OCI-LY7 (cell line): ENCODE results near the gene RNF169. TPM values are rescaled to one million over a fixed set of nuclear protein-coding genes. Genes with fewer than 3 reads are reported as not detected.

Experiments
- BruUV-seq: library from RNA; stranded (reverse); fragments of 400-500 nt; replicated peaks from 2 replicates; lab custom pipeline; 2021; lab: Mats Ljungman, UMichigan
- CTCF ChIA-PET: fragments of 300-600 bp; sonication (Branson Sonifier 250); formaldehyde crosslinking; loops from one replicate; lab custom pipeline; 2022; ENCODE audit warnings: antibody characterized with exemption; ENCODE audit not compliant: unreplicated experiment; lab: Charles Lee
- POLR2A ChIA-PET: fragments of 300-600 bp; sonication (Branson Sonifier 250); formaldehyde crosslinking; loops from one replicate; lab custom pipeline; 2022; ENCODE audit warnings: antibody characterized with exemption; lab: Charles Lee
- DNase-seq: peaks from one replicate; pipeline ENCODE4 v3.0.0-alpha.2; 2015; ENCODE audit warnings: low spot score
- H2AFZ ChIP-seq: fragments of 200-600 bp; sonication (generic), shearing (Covaris generic); 2 replicates; pipeline ENCODE4 v1.6.1; 2014; ENCODE audit warnings: mild to moderate bottlenecking, antibody characterized with exemption, low read length, moderate library complexity
- H3K27ac ChIP-seq: fragments of 200-600 bp; sonication (generic); 2 replicates; pipeline ENCODE4 v1.5.1; 2014; ENCODE audit warnings: mixed run types, low read depth, mild to moderate bottlenecking, moderate library complexity, low read length, inconsistent platforms; ENCODE audit not compliant: poor library complexity, severe bottlenecking
- H3K36me3 ChIP-seq: fragments of 200-600 bp; sonication (generic); 2 replicates; pipeline ENCODE4 v1.6.1; 2014; ENCODE audit warnings: mild to moderate bottlenecking, antibody characterized with exemption, low read length, moderate library complexity, mixed read lengths; ENCODE audit not compliant: insufficient read depth
- H3K4me1 ChIP-seq: fragments of 200-600 bp; sonication (generic); 2 replicates; pipeline ENCODE4 v1.5.1; 2014; ENCODE audit warnings: mild to moderate bottlenecking, low read length; ENCODE audit not compliant: insufficient read depth, poor library complexity, severe bottlenecking
- H3K4me2 ChIP-seq: fragments of 200-600 bp; sonication (generic); 2 replicates; pipeline ENCODE4 v1.6.1; 2014; ENCODE audit warnings: mild to moderate bottlenecking, low read length
- H3K4me3 ChIP-seq: fragments of 200-600 bp; sonication (generic); 2 replicates; pipeline ENCODE4 v1.5.1; 2014; ENCODE audit warnings: mild to moderate bottlenecking, low read depth, low read length; ENCODE audit not compliant: poor library complexity, severe bottlenecking
- H3K79me2 ChIP-seq: fragments of 200-600 bp; sonication (generic); 2 replicates; pipeline ENCODE4 v1.6.1; 2016; ENCODE audit warnings: low read depth, mild to moderate bottlenecking, low read length, moderate library complexity, mixed read lengths; ENCODE audit not compliant: insufficient read depth
- H3K9me2 ChIP-seq: fragments of 200-600 bp; sonication (generic); 2 replicates; pipeline ENCODE4 v1.6.1; 2016; ENCODE audit warnings: mild to moderate bottlenecking, low read length, mixed read lengths; ENCODE audit not compliant: insufficient read depth
- H3K9me3 ChIP-seq: fragments of 200-600 bp; sonication (generic); 2 replicates; pipeline ENCODE4 v1.6.1; 2014; ENCODE audit warnings: mild to moderate bottlenecking, mixed run types, low read length, mixed read lengths
- H4K20me1 ChIP-seq: fragments of 200-600 bp; sonication (generic); 2 replicates; pipeline ENCODE4 v1.6.1; 2014; ENCODE audit warnings: mild to moderate bottlenecking, antibody characterized with exemption, low read length, moderate library complexity, mixed read lengths; ENCODE audit not compliant: insufficient read depth
- CTCF ChIP-seq: fragments of 200-600 bp; sonication (generic); conservative IDR thresholded peaks from 2 replicates; pipeline ENCODE4 v1.5.1; 2014; ENCODE audit warnings: mild to moderate bottlenecking, antibody characterized with exemption, low read length, moderate library complexity, mixed read lengths
- EZH2phosphoT487 ChIP-seq: fragments of 200-600 bp; sonication (generic); IDR thresholded peaks from 2 replicates; pipeline ENCODE4 v1.6.1; 2018; ENCODE audit warnings: low read depth, borderline replicate concordance, mild to moderate bottlenecking, mixed run types, antibody characterized with exemption, low read length, moderate library complexity, mixed read lengths
- intact Hi-C: fragments of 100-400 bp; cut with micrococcal nuclease; formaldehyde crosslinking; loops from one replicate; pipeline ENCODE4 v1.10.0; 2022; ENCODE audit not compliant: unreplicated experiment
- total RNA-seq, 2 experiments: library from RNA; depleted of rRNA in 1 of 2; stranded (reverse); fragments of >200 nt in 1 of 2; shearing (Covaris generic) in 1 of 2; gene quantifications; 2 replicates each; pipeline ENCODE4 v1.2.3, GENCODE V29; 2014 to 2022

The RNF169 gene
- total RNA-seq, 2 experiments from 2014 or later: 16.4 to 18.0 TPM

DNA sequence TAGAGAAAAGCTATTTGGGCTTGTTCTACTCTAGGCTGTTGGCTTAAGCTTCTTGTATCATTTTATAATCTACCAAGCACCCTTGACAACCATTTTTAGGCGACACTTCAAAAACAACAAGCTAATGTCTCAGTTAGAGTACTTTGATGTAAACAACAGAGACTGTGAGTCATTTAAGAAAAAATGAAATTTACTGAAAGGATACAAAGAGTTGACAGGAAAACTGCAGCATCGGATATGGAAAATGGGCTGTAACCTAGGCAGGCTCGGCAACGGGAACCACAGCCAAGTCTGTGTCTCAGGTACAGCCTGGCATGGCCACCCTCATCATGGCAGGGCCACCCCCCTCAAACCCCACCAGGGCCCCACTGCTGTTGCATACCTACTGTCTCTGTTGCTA, 4.4 kb upstream of the RNF169 start:
- Histone ChIP-seq H2AFZ (no peak overlapping the region), H3K9me3 (no peaks in the 10 kb centered on the region), H3K4me1 (peaks cover 9% of the 10 kb centered on the region), H3K79me2 (no peaks in the 10 kb centered on the region; the same call in 1 of the 2 replicates), H3K4me3 (no peak overlapping the region), H3K9me2 (no peaks in the 10 kb centered on the region), H4K20me1 (no peaks in the 10 kb centered on the region), H3K4me2 (no peak overlapping the region), H3K36me3 (no peaks in the 10 kb centered on the region), H3K27ac (no peak overlapping the region)
- intact Hi-C loops: no loop called here
- no TSS peak for BruUV-seq
- ChIA-PET CTCF (no interaction called here), POLR2A (no interaction called here)
- TF ChIP-seq CTCF (no peak), EZH2phosphoT487 (no peak)
- DNase-seq: no peak

DNA sequence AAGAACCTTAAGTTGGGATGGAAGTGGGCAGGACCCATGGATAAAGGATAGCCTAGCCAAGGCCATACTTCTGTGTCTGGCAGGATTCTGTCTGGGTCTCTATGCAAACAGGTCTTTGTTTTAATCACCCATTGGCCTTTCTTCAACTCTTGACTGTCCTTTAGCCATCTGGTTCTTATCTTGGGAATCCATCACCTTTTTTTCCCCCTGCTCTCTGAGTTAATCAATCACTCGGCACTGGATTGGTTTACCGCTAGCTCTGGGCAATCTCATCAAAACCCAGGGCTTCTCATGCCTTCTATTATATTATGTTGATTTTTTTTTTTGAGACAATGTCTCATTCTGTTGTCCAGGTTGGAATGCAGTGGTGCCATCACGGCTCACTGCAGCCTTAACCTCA, 1.8 kb upstream of the RNF169 start:
- BruUV-seq: no TSS peak
- intact Hi-C loops: no loop called here
- CTCF ChIA-PET: no interaction called here
- DNase-seq: no peak
- Histone ChIP-seq H3K4me2 (no peak overlapping the region), H3K4me1 (peaks cover 26% of the 10 kb centered on the region), H3K36me3 (peaks cover 5% of the 10 kb centered on the region; the same call in 1 of the 2 replicates), H2AFZ (no peak overlapping the region), H3K4me3 (no peak overlapping the region), H3K27ac (no peak overlapping the region), H3K79me2 (peaks cover 26% of the 10 kb centered on the region), H4K20me1 (peaks cover 4% of the 10 kb centered on the region; the same call in 1 of the 2 replicates), H3K9me3 (no peaks in the 10 kb centered on the region), H3K9me2 (no peaks in the 10 kb centered on the region)
- POLR2A ChIA-PET: interaction anchor here (1.0 kb wide), 1 partner anchor 10 kb away, joined by 4 read pairs; no protein-coding TSS in a partner anchor
- TF ChIP-seq CTCF (no peak), EZH2phosphoT487 (no peak)

DNA sequence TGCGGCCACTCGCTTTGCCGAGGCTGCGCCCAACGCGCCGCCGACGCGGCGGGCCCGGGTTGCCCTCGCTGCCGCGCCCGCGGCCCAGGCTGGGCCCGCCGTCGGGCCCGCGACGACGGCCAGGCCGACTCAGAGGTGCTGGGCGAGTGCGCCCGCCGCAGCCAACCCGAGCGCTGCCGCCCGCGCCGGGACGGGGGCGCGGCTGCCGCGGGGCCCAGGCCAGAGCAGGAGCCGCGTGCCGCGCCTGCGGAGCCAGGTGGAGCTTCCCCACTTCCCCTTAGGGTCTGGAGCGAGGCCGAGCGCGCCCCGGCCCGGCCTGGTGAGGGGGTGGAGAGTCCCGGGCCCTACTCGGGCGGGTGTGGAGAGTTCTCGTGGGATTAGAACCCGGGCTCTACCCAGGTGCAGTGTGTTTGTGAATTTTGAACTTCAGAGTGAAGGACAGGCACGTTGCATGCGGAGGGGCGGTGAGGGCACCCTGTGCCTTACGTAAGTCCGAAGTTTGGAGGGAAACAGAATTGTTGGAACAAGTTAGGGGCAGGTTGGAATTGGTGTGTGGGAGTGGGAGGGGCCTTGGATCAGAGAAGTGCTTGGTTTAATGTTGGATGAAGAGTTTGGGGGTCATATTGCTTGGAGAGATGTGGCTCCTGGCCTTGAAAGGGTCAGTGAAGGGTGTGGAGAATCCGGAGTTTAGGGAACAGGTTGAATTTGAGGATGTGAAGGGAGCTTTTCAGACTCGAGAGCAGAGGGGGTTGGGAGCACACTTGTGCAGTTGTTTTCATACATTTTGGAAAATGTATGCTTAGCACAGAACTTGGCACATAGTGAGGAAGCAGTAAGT, 697 bp downstream of the RNF169 start:
- Histone ChIP-seq H3K9me2 (no peaks in the 10 kb centered on the region), H3K79me2 (peaks cover 51% of the 10 kb centered on the region), H2AFZ (peak overlapping the region; percentile 73), H4K20me1 (peaks cover 16% of the 10 kb centered on the region; the same call in 1 of the 2 replicates), H3K4me3 (peak overlapping the region; percentile 75), H3K4me2 (peak overlapping the region; percentile 98), H3K9me3 (no peaks in the 10 kb centered on the region), H3K4me1 (peaks cover 39% of the 10 kb centered on the region), H3K36me3 (peaks cover 14% of the 10 kb centered on the region), H3K27ac (peak overlapping the region; percentile 75)
- intact Hi-C loops: no loop called here
- no TSS peak for BruUV-seq
- TF ChIP-seq EZH2phosphoT487: no peak
- no peak for TF ChIP-seq CTCF
- peak; percentile 82 for DNase-seq
- ChIA-PET CTCF (interaction anchor here (0.6 kb wide), 1 partner anchor 1557 kb away, joined by 7 read pairs; no protein-coding TSS in a partner anchor), POLR2A (interaction anchor here (0.6 to 0.8 kb wide), 3 partner anchors 31 to 100 kb away, joined by 3 read pairs; no protein-coding TSS in a partner anchor)
